H9 (cell line): Measurements from ENCODE around the gene LRRC45. TPM values are rescaled to one million over a fixed set of nuclear protein-coding genes. Genes with fewer than 3 reads are reported as not detected.

ENCODE experiments used
- DNase-seq: peaks from one replicate; pipeline ENCODE4 v3.0.0-alpha.2; 2017
- H2AFZ ChIP-seq: one replicate; pipeline ENCODE4 v1.6.1; 2013; ENCODE audit warnings: mild to moderate bottlenecking, low read length, control low read depth, moderate library complexity
- H2AK5ac ChIP-seq: 2 replicates; pipeline ENCODE4 v1.6.1; 2013; ENCODE audit warnings: low read length, control low read depth, mixed read lengths; ENCODE audit not compliant: insufficient read length
- H2BK120ac ChIP-seq: one replicate; pipeline ENCODE4 v1.6.1; 2013; ENCODE audit warnings: low read depth, mild to moderate bottlenecking, low read length, control low read depth, inconsistent platforms; ENCODE audit not compliant: poor library complexity, severe bottlenecking
- H2BK12ac ChIP-seq: 2 replicates; pipeline ENCODE4 v1.6.1; 2013; ENCODE audit warnings: low read length, control low read depth, mixed read lengths, low read depth; ENCODE audit not compliant: insufficient read length
- H2BK15ac ChIP-seq: 2 replicates; pipeline ENCODE4 v1.6.1; 2013; ENCODE audit warnings: low read depth, low read length, control low read depth
- H2BK20ac ChIP-seq: one replicate; pipeline ENCODE4 v1.6.1; 2013; ENCODE audit warnings: low read depth, mild to moderate bottlenecking, low read length, control low read depth, inconsistent platforms; ENCODE audit not compliant: poor library complexity, severe bottlenecking
- H2BK5ac ChIP-seq: 2 replicates; pipeline ENCODE4 v1.6.1; 2013; ENCODE audit warnings: low read length, control low read depth, mixed read lengths; ENCODE audit not compliant: insufficient read length
- H3K14ac ChIP-seq: 2 replicates; pipeline ENCODE4 v1.6.1; 2013; ENCODE audit warnings: low read length, control low read depth; ENCODE audit not compliant: insufficient read depth
- H3K18ac ChIP-seq: 2 replicates; pipeline ENCODE4 v1.6.1; 2013; ENCODE audit warnings: low read depth, mild to moderate bottlenecking, mixed read lengths, low read length, control low read depth; ENCODE audit not compliant: insufficient read length
- H3K23ac ChIP-seq: 2 replicates; pipeline ENCODE4 v1.6.1; 2013; ENCODE audit warnings: low read length, control low read depth, mixed read lengths, low read depth; ENCODE audit not compliant: insufficient read length
- H3K23me2 ChIP-seq: 2 replicates; pipeline ENCODE4 v1.6.1; 2013; ENCODE audit warnings: low read depth, mild to moderate bottlenecking, mixed read lengths, low read length, control low read depth; ENCODE audit not compliant: insufficient read length, poor library complexity, severe bottlenecking
- H3K27ac ChIP-seq: 2 replicates; pipeline ENCODE4 v1.5.1; 2013; ENCODE audit warnings: low read length, control low read depth, mixed read lengths, low read depth; ENCODE audit not compliant: insufficient read length
- H3K27me3 ChIP-seq: 2 replicates; pipeline ENCODE4 v1.6.1; 2013; ENCODE audit warnings: low read length, control low read depth, inconsistent platforms; ENCODE audit not compliant: insufficient read depth
- H3K4ac ChIP-seq: 2 replicates; pipeline ENCODE4 v1.6.1; 2013; ENCODE audit warnings: low read depth, mild to moderate bottlenecking, control low read depth, inconsistent platforms, low read length, moderate library complexity
- H3K4me1 ChIP-seq: 2 replicates; pipeline ENCODE4 v1.6.1; 2013; ENCODE audit warnings: low read length, control low read depth, inconsistent platforms; ENCODE audit not compliant: insufficient read depth
- H3K4me2 ChIP-seq: 2 replicates; pipeline ENCODE4 v1.6.1; 2013; ENCODE audit warnings: low read length, control low read depth, mixed read lengths; ENCODE audit not compliant: insufficient read length, insufficient read depth
- H3K56ac ChIP-seq: 2 replicates; pipeline ENCODE4 v1.6.1; 2013; ENCODE audit warnings: low read depth, mild to moderate bottlenecking, mixed read lengths, low read length, control low read depth; ENCODE audit not compliant: insufficient read length
- H3K79me1 ChIP-seq: 2 replicates; pipeline ENCODE4 v1.6.1; 2013; ENCODE audit warnings: low read depth, mild to moderate bottlenecking, moderate library complexity, low read length, control low read depth, inconsistent platforms; ENCODE audit not compliant: insufficient read depth, poor library complexity, severe bottlenecking
- H3K79me2 ChIP-seq: 2 replicates; pipeline ENCODE4 v1.6.1; 2013; ENCODE audit warnings: low read length, control low read depth, inconsistent platforms; ENCODE audit not compliant: insufficient read depth
- H3K9ac ChIP-seq: 2 replicates; pipeline ENCODE4 v1.6.1; 2013; ENCODE audit warnings: low read length, control low read depth, mixed read lengths; ENCODE audit not compliant: insufficient read length; ENCODE audit errors: extremely low read depth
- H3K9me3 ChIP-seq: one replicate; pipeline ENCODE4 v1.6.1; 2013; ENCODE audit warnings: low read depth, low read length, inconsistent platforms; ENCODE audit not compliant: control insufficient read depth
- H3T11ph ChIP-seq: one replicate; pipeline ENCODE4 v1.6.1; 2013; ENCODE audit warnings: mild to moderate bottlenecking, low read length, control low read depth, inconsistent platforms
- H4K20me1 ChIP-seq: one replicate; pipeline ENCODE4 v1.6.1; 2013; ENCODE audit not compliant: control insufficient read depth, insufficient read length, insufficient read depth
- H4K5ac ChIP-seq: 2 replicates; pipeline ENCODE4 v1.6.1; 2013; ENCODE audit warnings: low read depth, mild to moderate bottlenecking, mixed read lengths, low read length, control low read depth; ENCODE audit not compliant: insufficient read length
- H4K8ac ChIP-seq: replicated peaks from 2 replicates; pipeline ENCODE4 v1.6.1; 2013; ENCODE audit warnings: low read length, control low read depth, mixed read lengths, low read depth; ENCODE audit not compliant: insufficient read length
- H4K91ac ChIP-seq: 2 replicates; pipeline ENCODE4 v1.6.1; 2013; ENCODE audit warnings: low read depth, mild to moderate bottlenecking, moderate library complexity, mixed read lengths, low read length, control low read depth; ENCODE audit not compliant: insufficient read length
- H3K27ac Mint-ChIP-seq, 3 experiments: 2 replicates in 2 of 3; 3 replicates in 1 of 3; pipeline ENCODE4 v1.8.0; 2020 to 2021; ENCODE audit warnings: mixed read lengths in 3 of 3, mild to moderate bottlenecking in 1 of 3, moderate library complexity in 1 of 3
- H3K27me3 Mint-ChIP-seq: 2 replicates; pipeline ENCODE4 v1.8.0; 2021; ENCODE audit warnings: low read depth, mild to moderate bottlenecking, moderate library complexity, mixed read lengths
- H3K36me3 Mint-ChIP-seq, 3 experiments: 2 replicates in 2 of 3; 3 replicates in 1 of 3; pipeline ENCODE4 v1.8.0; 2020 to 2021; ENCODE audit warnings: low read depth in 3 of 3, mixed read lengths in 3 of 3; ENCODE audit not compliant: insufficient read depth in 1 of 3
- H3K4me1 Mint-ChIP-seq, 2 experiments: 2 replicates each; pipeline ENCODE4 v1.8.0; 2020; ENCODE audit warnings: mixed read lengths in 2 of 2
- H3K4me3 Mint-ChIP-seq, 2 experiments: 2 replicates in 1 of 2; 3 replicates in 1 of 2; pipeline ENCODE4 v1.8.0; 2020 to 2021; ENCODE audit warnings: mild to moderate bottlenecking in 2 of 2, mixed read lengths in 2 of 2, moderate library complexity in 1 of 2
- H3K9me3 Mint-ChIP-seq, 2 experiments: 2 replicates in 1 of 2; 3 replicates in 1 of 2; pipeline ENCODE4 v1.8.0; 2020; ENCODE audit warnings: mild to moderate bottlenecking in 2 of 2, mixed read lengths in 2 of 2, moderate library complexity in 1 of 2
- WGBS: extraction: QIAGEN DNeasy Blood & Tissue Kit; methylation state at CpG from one replicate; pipeline ENCODE4 v1.1.7; 2013; ENCODE audit warnings: missing lambda C conversion rate, low lambda C conversion rate, mixed read lengths; ENCODE audit not compliant: insufficient read length; ENCODE audit errors: extremely low coverage; 5-methylcytosine and 5-hydroxymethylcytosine counted together
- total RNA-seq: library from RNA; stranded (reverse); gene quantifications from 2 replicates; pipeline ENCODE4 v1.2.1, GENCODE V29; 2021
- TF ChIP-seq, protein P1 (sequence below): fragments of 200-600 bp; sonication (generic); conservative IDR thresholded peaks from 3 replicates; pipeline ENCODE4 v1.8.0; 2021; ENCODE audit warnings: antibody characterized with exemption, mild to moderate bottlenecking

LRRC45 gene
- total RNA-seq, 1 experiment from 2014 or later, result 28.7 TPM

DNA sequence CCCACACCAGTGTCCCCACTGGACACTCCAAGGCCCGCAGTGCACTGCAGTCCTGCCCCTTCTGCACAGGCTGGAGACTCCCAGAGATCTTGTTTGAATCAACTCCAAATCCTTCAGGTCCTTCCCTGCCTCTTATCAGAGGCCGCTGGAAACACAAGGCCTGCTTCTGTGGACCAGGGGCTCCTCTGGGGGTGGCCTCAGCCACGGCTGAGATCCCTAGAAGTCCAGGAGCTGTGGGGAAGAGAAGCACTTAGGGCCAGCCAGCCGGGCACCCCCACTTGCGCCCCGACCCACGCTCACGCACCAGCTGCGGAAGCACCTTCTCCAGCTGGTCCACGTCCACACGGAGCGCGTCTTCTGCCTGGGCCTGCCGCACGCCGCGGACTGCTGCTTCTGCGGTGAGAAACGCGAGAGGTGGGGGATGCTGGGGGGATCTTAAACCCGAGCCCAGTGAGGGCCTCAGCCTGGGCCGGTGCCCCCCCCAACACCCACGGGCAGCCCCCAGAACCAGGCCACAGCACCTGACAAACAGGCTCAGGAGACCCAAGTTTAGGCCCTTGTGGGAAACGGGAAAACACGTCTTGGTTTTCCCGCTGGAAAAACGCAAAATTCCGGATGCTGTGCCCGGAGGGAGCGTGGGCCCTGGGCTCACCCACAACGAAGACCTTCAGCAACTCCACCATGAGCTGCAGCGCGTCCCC lies 4.0 kb upstream of the LRRC45 start:
- Histone ChIP-seq H2BK120ac (no peak overlapping the region), H3K56ac (no peak overlapping the region), H3K79me1 (peaks cover 5% of the 10 kb centered on the region), H3K4me2 (no peak overlapping the region), H3K4ac (no peak overlapping the region), H3K79me2 (no peaks in the 10 kb centered on the region), H2AK5ac (no peak overlapping the region), H3K14ac (no peak overlapping the region), H2BK15ac (no peak overlapping the region), H2BK5ac (no peak overlapping the region), H2BK20ac (no peak overlapping the region), H2AFZ (no peak overlapping the region), H3K23ac (no peak overlapping the region), H4K8ac (no peak overlapping the region), H3K23me2 (peaks cover 5% of the 10 kb centered on the region), H4K20me1 (no peaks in the 10 kb centered on the region), H3K4me1 (no peaks in the 10 kb centered on the region), H4K5ac (no peak overlapping the region), H3K27ac (no peak overlapping the region), H3T11ph (no peak overlapping the region), H2BK12ac (no peak overlapping the region), H3K18ac (no peak overlapping the region), H4K91ac (no peak overlapping the region), H3K27me3 (no peaks in the 10 kb centered on the region), H3K9ac (no peak overlapping the region), H3K9me3 (no peaks in the 10 kb centered on the region)
- no peak overlapping the region for H3K4me3 Mint-ChIP-seq
- H3K4me1 Mint-ChIP-seq, result peaks cover 7 to 14% of the 10 kb centered on the region in 2 experiments
- no peaks in the 10 kb centered on the region for H3K27me3 Mint-ChIP-seq
- no peak for DNase-seq
- peaks cover 2 to 8% (median 3%) of the 10 kb centered on the region in 3 experiments; a peak in 4 of 7 replicates for H3K36me3 Mint-ChIP-seq
- no peaks in the 10 kb centered on the region for H3K9me3 Mint-ChIP-seq
- TF ChIP-seq, protein P1, sequence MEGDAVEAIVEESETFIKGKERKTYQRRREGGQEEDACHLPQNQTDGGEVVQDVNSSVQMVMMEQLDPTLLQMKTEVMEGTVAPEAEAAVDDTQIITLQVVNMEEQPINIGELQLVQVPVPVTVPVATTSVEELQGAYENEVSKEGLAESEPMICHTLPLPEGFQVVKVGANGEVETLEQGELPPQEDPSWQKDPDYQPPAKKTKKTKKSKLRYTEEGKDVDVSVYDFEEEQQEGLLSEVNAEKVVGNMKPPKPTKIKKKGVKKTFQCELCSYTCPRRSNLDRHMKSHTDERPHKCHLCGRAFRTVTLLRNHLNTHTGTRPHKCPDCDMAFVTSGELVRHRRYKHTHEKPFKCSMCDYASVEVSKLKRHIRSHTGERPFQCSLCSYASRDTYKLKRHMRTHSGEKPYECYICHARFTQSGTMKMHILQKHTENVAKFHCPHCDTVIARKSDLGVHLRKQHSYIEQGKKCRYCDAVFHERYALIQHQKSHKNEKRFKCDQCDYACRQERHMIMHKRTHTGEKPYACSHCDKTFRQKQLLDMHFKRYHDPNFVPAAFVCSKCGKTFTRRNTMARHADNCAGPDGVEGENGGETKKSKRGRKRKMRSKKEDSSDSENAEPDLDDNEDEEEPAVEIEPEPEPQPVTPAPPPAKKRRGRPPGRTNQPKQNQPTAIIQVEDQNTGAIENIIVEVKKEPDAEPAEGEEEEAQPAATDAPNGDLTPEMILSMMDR, result no peak
- WGBS, result no CpG with 5 or more reads among the region's 33 CpGs
- H3K27ac Mint-ChIP-seq, result 0 out of 7 replicates have a peak overlapping the region, but pooled peaks of 1 of the 3 experiments have one; percentile 28
